ENCODE data around the gene FOXL1. TPM values are rescaled to one million over a fixed set of nuclear protein-coding genes. Genes with fewer than 3 reads are reported as not detected.

The FOXL1 gene
- polyA plus RNA-seq, 3 donors: not detected

- Histone ChIP-seq H3K27me3 (ENCODE audit: control insufficient read depth in 2 of 2, insufficient read depth in 2 of 2, low read length in 2 of 2) (peaks cover 36 to 77% of the 10 kb centered on the region in 2 donors), H3K9ac (ENCODE audit: insufficient read depth, low read length, poor library complexity, severe bottlenecking) (no peak overlapping the region), H3K4me3 (replicated peaks in 1 of 3; ENCODE audit: low read depth in 2 of 3, low read length in 3 of 3) (no peak overlapping the region), H4K20me1 (ENCODE audit: insufficient read depth, low read length) (no peaks in the 10 kb centered on the region), H3K4me1 (ENCODE audit: control insufficient read depth in 1 of 2, insufficient read depth in 2 of 2, low read length in 2 of 2) (peaks cover 12 to 17% of the 10 kb centered on the region in 2 donors), H2AFZ (ENCODE audit: insufficient read depth, low read depth, low read length, poor library complexity, severe bottlenecking) (no peak overlapping the region), H3K79me2 (ENCODE audit: insufficient read depth, low read length) (no peaks in the 10 kb centered on the region), H3K36me3 (replicated peaks in 1 of 2; ENCODE audit: control insufficient read depth in 1 of 2, insufficient read depth in 2 of 2, low read length in 2 of 2) (no peaks in the 10 kb centered on the region), H3K27ac (ENCODE audit: low read depth in 1 of 2, low read length in 2 of 2) (no peak overlapping the region), H3K9me3 (replicated peaks in 1 of 2; ENCODE audit: control insufficient read depth in 1 of 2, insufficient read depth in 1 of 2, low read length in 2 of 2) (peaks cover 7 to 11% of the 10 kb centered on the region in 2 donors), H3K4me2 (replicated peaks; ENCODE audit: extremely low read depth, low read length, poor library complexity, severe bottlenecking) (no peak overlapping the region)
- peaks cover 13% of the 10 kb centered on the region for H3K4me1 Mint-ChIP-seq
- peaks cover 71 to 92% (median 83%) of the 10 kb centered on the region in 3 donors for H3K27me3 Mint-ChIP-seq (ENCODE audit: low read depth in 3 of 3)
- intact Hi-C loops (cut with micrococcal nuclease): no loop called here
- H3K9me3 Mint-ChIP-seq: peaks cover 0 to 11% (median 5%) of the 10 kb centered on the region in 7 donors
- no peak overlapping the region for H3K27ac Mint-ChIP-seq
- H3K4me3 Mint-ChIP-seq: peak overlapping the region in 1 of 2 donors; percentile 96
- no peak for TF ChIP-seq CTCF (IDR thresholded peaks at IDR 0.05)
- WGBS (ENCODE audit: insufficient coverage): 87% methylated on average over 5 of the region's 12 CpGs
- DNase-seq: no peak
- peaks cover 0 to 6% of the 10 kb centered on the region in 2 donors for H3K36me3 Mint-ChIP-seq
Observed at GRCh38 chr16:86577314-86577971, 906 bp upstream of the FOXL1 start.

GRCh38 chr16:86578611-86579267, 390 bp downstream of the FOXL1 start:
- peaks cover 74 to 83% (median 78%) of the 10 kb centered on the region in 3 donors for H3K27me3 Mint-ChIP-seq (ENCODE audit: low read depth in 3 of 3)
- H4K20me1 ChIP-seq (ENCODE audit: insufficient read depth, low read length): no peaks in the 10 kb centered on the region
- peaks cover 36 to 76% of the 10 kb centered on the region in 2 donors for H3K27me3 ChIP-seq (ENCODE audit: control insufficient read depth in 2 of 2, insufficient read depth in 2 of 2, low read length in 2 of 2)
- H2AFZ ChIP-seq (ENCODE audit: insufficient read depth, low read depth, low read length, poor library complexity, severe bottlenecking): no peak overlapping the region
- peak overlapping the region in 1 of 2 donors; percentile 77 for H3K4me3 Mint-ChIP-seq
- no peaks in the 10 kb centered on the region for H3K79me2 ChIP-seq (ENCODE audit: insufficient read depth, low read length)
- H3K9ac ChIP-seq (ENCODE audit: insufficient read depth, low read length, poor library complexity, severe bottlenecking): no peak overlapping the region
- H3K4me1 ChIP-seq (ENCODE audit: control insufficient read depth in 1 of 2, insufficient read depth in 2 of 2, low read length in 2 of 2): peaks cover 12 to 17% of the 10 kb centered on the region in 2 donors
- WGBS (ENCODE audit: insufficient coverage): 4% methylated on average over 69 of the region's 69 CpGs
- H3K9me3 Mint-ChIP-seq: peaks cover 0 to 11% (median 5%) of the 10 kb centered on the region in 7 donors
- H3K36me3 Mint-ChIP-seq: peaks cover 0 to 6% of the 10 kb centered on the region in 2 donors
- DNase-seq: no peak
- peaks cover 7 to 11% of the 10 kb centered on the region in 2 donors for H3K9me3 ChIP-seq (replicated peaks in 1 of 2; ENCODE audit: control insufficient read depth in 1 of 2, insufficient read depth in 1 of 2, low read length in 2 of 2)
- TF ChIP-seq CTCF (IDR thresholded peaks at IDR 0.05): no peak
- no peak overlapping the region for H3K4me3 ChIP-seq (replicated peaks in 1 of 3; ENCODE audit: low read depth in 2 of 3, low read length in 3 of 3)
- H3K27ac ChIP-seq (ENCODE audit: low read depth in 1 of 2, low read length in 2 of 2): no peak overlapping the region
- H3K4me2 ChIP-seq (replicated peaks; ENCODE audit: extremely low read depth, low read length, poor library complexity, severe bottlenecking): no peak overlapping the region
- intact Hi-C loops (cut with micrococcal nuclease): no loop called here
- peaks cover 13% of the 10 kb centered on the region for H3K4me1 Mint-ChIP-seq
- no peaks in the 10 kb centered on the region for H3K36me3 ChIP-seq (replicated peaks in 1 of 2; ENCODE audit: control insufficient read depth in 1 of 2, insufficient read depth in 2 of 2, low read length in 2 of 2)
- H3K27ac Mint-ChIP-seq: no peak overlapping the region

All from CD14-positive monocyte (primary cell).